ENCODE measurements around the gene CACNA1H. TPM values are rescaled to one million over a fixed set of nuclear protein-coding genes. Genes with fewer than 3 reads are reported as not detected.

Gene CACNA1H
- total RNA-seq, 1 experiment from 2014 or later: 19.7 TPM

GRCh38 chr16:1220841-1221627 lies 68.1 kb downstream of the CACNA1H start:
- Histone ChIP-seq H3K27ac (ENCODE audit: low read depth, low read length, poor library complexity, severe bottlenecking) (no peak overlapping the region), H3K4me3 (ENCODE audit: low read depth, low read length, poor library complexity, severe bottlenecking) (no peak overlapping the region), H3K9me3 (ENCODE audit: low read depth, low read length, poor library complexity, severe bottlenecking) (no peaks in the 10 kb centered on the region), H3K27me3 (replicated peaks; ENCODE audit: insufficient read depth, low read depth, low read length, poor library complexity) (no peaks in the 10 kb centered on the region), H3K4me1 (ENCODE audit: insufficient read depth, low read length, poor library complexity, severe bottlenecking) (no peaks in the 10 kb centered on the region), H3K36me3 (ENCODE audit: insufficient read depth, low read length, poor library complexity, severe bottlenecking) (peaks cover 32% of the 10 kb centered on the region)
- POLR2A ChIA-PET (ENCODE audit: low non-redundant PET): no interaction called here
- CTCF ChIA-PET: no interaction called here
- BruUV-seq (replicated peaks): no TSS peak
- DNase-seq (ENCODE audit: low spot score): no peak
- TF ChIP-seq CTCF (conservative IDR thresholded peaks at IDR 0.05; ENCODE audit: low read depth, low read length) (no peak), EZH2 (IDR thresholded peaks at IDR 0.05; ENCODE audit: borderline replicate concordance, low read depth, low read length, poor library complexity, severe bottlenecking) (no peak)
- intact Hi-C loops (cut with micrococcal nuclease; ENCODE audit: unreplicated experiment): no loop called here

GRCh38 chr16:1221628-1222552 lies 69.0 kb downstream of the CACNA1H start:
- no peaks in the 10 kb centered on the region for H3K4me1 ChIP-seq (ENCODE audit: insufficient read depth, low read length, poor library complexity, severe bottlenecking)
- TF ChIP-seq CTCF (conservative IDR thresholded peaks at IDR 0.05; ENCODE audit: low read depth, low read length) (no peak), EZH2 (IDR thresholded peaks at IDR 0.05; ENCODE audit: borderline replicate concordance, low read depth, low read length, poor library complexity, severe bottlenecking) (no peak)
- H3K36me3 ChIP-seq (ENCODE audit: insufficient read depth, low read length, poor library complexity, severe bottlenecking): peaks cover 32% of the 10 kb centered on the region
- ChIA-PET CTCF (no interaction called here), POLR2A (ENCODE audit: low non-redundant PET) (no interaction called here)
- no peak overlapping the region for H3K27ac ChIP-seq (ENCODE audit: low read depth, low read length, poor library complexity, severe bottlenecking)
- H3K4me3 ChIP-seq (ENCODE audit: low read depth, low read length, poor library complexity, severe bottlenecking): no peak overlapping the region
- peak; percentile 44 for DNase-seq (ENCODE audit: low spot score)
- H3K9me3 ChIP-seq (ENCODE audit: low read depth, low read length, poor library complexity, severe bottlenecking): no peaks in the 10 kb centered on the region
- H3K27me3 ChIP-seq (replicated peaks; ENCODE audit: insufficient read depth, low read depth, low read length, poor library complexity): no peaks in the 10 kb centered on the region
- no TSS peak for BruUV-seq (replicated peaks)
- intact Hi-C loops (cut with micrococcal nuclease; ENCODE audit: unreplicated experiment): no loop called here

- BruUV-seq (replicated peaks): no TSS peak
- Histone ChIP-seq H3K36me3 (ENCODE audit: insufficient read depth, low read length, poor library complexity, severe bottlenecking) (peaks cover 25% of the 10 kb centered on the region), H3K27me3 (replicated peaks; ENCODE audit: insufficient read depth, low read depth, low read length, poor library complexity) (no peaks in the 10 kb centered on the region), H3K4me3 (ENCODE audit: low read depth, low read length, poor library complexity, severe bottlenecking) (no peak overlapping the region), H3K9me3 (ENCODE audit: low read depth, low read length, poor library complexity, severe bottlenecking) (no peaks in the 10 kb centered on the region), H3K4me1 (ENCODE audit: insufficient read depth, low read length, poor library complexity, severe bottlenecking) (no peaks in the 10 kb centered on the region), H3K27ac (ENCODE audit: low read depth, low read length, poor library complexity, severe bottlenecking) (no peak overlapping the region)
- no peak for TF ChIP-seq EZH2 (IDR thresholded peaks at IDR 0.05; ENCODE audit: borderline replicate concordance, low read depth, low read length, poor library complexity, severe bottlenecking)
- TF ChIP-seq CTCF (conservative IDR thresholded peaks at IDR 0.05; ENCODE audit: low read depth, low read length): no peak
- intact Hi-C loops (cut with micrococcal nuclease; ENCODE audit: unreplicated experiment): no loop called here
- DNase-seq (ENCODE audit: low spot score): no peak
- ChIA-PET POLR2A (ENCODE audit: low non-redundant PET) (no interaction called here), CTCF (no interaction called here)
Measured at GRCh38 chr16:1222553-1223354, 69.8 kb downstream of the CACNA1H start.

Data from A673 (cell line).